ENCODE data around the gene CABP1.

DNA sequence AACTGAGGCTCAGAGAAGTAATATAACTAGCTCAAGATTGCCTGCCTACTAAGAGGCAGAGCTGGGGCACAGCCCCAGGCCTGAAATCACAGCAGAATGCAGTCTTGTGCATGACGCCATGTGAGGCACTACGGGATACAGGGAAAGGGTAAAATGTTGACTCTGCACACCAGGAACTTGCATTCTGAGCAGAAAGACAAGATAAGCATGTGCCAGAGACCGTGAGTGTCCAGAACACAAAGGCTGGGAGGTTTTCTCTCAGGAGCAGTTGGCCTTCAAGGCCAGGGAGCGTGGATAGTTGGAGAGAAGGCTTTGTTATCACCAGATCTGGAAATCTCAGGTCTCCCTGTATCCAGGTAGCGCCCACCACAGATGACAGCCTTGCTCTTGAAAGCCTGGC, 23.3 kb downstream of the CABP1 start:
- no peak for TF ChIP-seq POLR2AphosphoS5 (IDR thresholded peaks at IDR 0.05; ENCODE audit: borderline replicate concordance, low read depth, low read length)
- no peak for TF ChIP-seq EZH2 (IDR thresholded peaks at IDR 0.05)
- TF ChIP-seq FOXP2 (optimal IDR thresholded peaks at IDR 0.05; ENCODE audit: control extremely low read depth, extremely low read length, insufficient read depth), result no peak

All from SK-N-MC (cell line).